NK-92 (cell line): Measurements from ENCODE around the gene THOC3.
"Not testable (repeated sequence)": the region's sequence is repeated elsewhere in the genome, so short reads cannot be mapped to it uniquely, and the experiment has no call there.

Experiments
- DNase-seq: peaks from one replicate; lab custom pipeline; 2025; ENCODE audit not compliant: unreplicated experiment; lab: John Stamatoyannopoulos, UW

Gene THOC3

DNA sequence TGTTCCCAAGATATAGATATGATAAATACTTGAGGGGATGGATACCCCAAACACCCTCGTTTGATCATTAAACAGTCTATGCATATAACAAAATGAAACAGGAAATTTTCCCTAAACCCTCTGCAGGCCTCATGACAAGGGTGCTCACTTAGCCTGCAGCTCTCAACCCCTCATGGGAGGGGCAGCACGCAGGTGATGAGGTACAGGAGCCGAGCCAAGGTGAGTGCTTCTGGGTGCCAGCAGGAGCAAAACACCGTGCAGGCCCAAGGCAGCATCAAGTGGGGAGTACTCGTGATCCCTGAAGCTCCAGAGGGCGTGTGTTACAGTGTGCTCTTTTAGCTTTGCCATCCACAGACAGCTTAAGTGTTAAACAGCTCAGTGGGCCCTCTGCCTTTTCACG is 24.9 kb downstream of the THOC3 start:
- not testable (repeated sequence) for DNase-seq

GRCh38 chr5:175940632-175941031 is 27.5 kb downstream of the THOC3 start:
- DNase-seq: not testable (repeated sequence)

DNA sequence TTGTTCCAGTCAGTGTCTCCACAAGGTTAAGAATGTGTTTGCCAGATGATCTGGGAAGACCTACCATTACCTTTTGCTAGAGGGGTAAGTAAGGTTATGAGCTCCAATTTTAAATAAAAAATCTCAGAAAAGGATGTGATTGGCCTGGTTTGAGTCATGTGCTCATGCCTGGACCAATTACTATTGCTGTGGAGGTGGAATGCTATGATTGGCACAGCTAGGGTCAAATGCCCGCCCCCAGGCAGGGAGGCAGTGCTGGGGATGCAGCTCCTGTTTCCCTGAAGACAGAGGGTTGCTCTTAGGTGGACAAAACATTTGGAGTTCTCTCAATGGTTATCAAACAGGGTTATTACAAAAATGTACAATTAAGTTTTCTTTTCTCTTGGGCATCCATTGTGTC is 29.6 kb downstream of the THOC3 start:
- not testable (repeated sequence) for DNase-seq

GRCh38 chr5:175928752-175929151 is 39.4 kb downstream of the THOC3 start:
- DNase-seq: not testable (repeated sequence)

DNA sequence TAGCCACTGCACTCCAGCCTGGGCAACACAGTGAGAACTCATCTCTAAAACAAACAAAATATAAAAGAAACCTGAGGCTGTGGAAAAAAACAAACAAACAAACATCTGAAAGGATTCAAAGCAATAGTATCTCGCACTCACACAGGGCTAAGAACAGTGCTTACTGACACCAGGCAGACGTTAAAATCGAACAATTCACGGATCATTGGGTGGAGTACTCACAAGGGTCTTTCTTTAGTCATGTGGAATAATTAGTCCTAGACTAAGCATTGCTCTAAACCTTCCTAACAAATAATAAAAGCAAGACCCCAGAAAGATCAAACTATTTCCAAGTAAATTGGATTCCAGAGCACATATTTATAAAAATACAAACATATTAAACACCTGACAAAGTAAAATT is 43.0 kb downstream of the THOC3 start:
- not testable (repeated sequence) for DNase-seq

DNA sequence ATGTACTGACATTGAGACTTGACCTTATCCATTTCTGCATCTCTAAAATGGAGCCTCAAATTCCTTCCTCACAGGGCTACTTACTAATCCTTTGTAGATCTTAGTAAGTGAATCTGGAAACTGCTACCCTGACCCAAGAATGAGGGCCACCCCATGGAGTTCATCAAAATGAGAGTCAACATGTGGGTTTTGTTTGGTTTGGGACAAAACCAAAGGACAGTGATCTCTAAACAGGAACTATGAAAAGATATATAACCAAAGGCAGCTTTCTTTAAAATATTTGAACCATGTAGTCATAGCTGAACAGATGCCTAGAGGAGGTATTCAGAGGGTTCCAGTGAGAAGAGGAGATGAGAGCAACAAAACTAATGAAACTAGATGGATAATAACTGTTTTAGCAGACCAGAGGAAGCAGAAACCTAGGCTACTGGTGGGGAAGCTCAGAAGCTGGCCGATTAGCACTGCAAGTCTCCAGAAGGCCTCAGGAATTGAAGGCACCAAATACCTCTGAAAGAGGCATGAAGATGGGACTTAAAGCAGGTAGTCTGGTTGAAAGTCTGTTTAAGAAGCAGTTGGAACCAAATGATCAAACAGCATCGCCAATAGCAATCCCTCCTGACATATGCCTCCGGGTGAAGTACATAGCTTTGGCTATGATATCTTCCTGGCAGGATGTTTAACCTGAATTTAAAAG is 45.8 kb downstream of the THOC3 start:
- DNase-seq: no peak

DNA sequence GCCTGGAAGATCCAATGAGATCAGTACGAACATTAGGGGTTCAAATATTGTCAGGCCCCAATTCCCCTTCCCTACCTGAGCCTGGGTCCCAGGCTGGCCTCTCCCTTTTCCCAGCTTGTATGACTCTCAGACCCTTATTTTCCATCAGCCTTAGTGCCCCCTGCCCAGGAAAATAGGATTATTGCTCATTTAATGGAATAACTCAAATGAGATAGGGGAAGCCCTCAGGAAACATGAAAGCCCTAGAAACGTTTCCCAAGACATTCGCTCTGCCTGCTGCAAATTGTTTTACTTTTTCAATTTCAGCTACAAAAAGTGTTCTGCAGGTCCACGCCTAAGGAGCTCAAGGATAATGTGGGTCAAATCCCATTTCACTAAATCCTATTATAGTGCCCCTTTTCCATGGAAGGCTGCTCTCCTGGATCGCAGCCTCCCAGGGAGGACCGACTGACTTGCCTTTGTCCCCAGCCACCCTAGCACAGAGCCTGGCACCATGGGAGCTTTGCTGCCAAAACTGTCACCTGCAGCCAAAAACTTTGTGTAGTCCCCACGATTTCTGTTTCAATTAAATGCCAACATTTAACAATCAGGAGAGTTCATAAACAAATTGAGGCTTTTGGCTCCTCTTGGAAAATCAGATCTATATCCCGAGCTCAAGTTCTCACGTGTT is 46.9 kb downstream of the THOC3 start:
- DNase-seq: no peak

DNA sequence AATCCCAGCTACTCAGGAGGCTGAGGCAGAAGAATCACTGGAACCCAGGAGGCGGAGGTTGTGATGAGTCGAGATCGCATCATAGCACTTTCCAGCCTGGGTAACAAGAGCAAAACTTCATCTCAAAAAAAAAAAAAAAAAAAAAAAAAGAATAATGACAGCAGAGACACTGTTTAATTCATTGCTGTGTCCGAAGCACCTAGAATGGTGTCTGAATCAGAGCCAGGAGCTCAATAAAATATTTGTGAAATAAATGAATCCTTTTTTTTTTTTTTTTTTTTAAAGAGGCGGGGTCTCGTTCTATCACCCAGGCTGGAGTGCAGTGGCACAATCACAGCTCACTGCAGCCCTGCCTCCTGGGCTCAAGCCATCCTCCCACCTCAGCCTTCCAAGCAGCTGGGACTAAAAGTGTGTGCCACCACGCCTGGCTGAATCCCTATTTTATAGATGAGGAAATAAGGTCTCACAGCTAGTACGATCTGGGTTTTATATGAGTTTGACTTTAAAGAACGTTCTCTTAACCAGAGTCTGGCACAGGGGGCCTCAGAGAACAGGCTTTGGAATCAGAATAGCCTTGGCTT is 47.8 kb downstream of the THOC3 start:
- DNase-seq: no peak

GRCh38 chr5:175915066-175916037 is 52.8 kb downstream of the THOC3 start:
- DNase-seq: not testable (repeated sequence)

DNA sequence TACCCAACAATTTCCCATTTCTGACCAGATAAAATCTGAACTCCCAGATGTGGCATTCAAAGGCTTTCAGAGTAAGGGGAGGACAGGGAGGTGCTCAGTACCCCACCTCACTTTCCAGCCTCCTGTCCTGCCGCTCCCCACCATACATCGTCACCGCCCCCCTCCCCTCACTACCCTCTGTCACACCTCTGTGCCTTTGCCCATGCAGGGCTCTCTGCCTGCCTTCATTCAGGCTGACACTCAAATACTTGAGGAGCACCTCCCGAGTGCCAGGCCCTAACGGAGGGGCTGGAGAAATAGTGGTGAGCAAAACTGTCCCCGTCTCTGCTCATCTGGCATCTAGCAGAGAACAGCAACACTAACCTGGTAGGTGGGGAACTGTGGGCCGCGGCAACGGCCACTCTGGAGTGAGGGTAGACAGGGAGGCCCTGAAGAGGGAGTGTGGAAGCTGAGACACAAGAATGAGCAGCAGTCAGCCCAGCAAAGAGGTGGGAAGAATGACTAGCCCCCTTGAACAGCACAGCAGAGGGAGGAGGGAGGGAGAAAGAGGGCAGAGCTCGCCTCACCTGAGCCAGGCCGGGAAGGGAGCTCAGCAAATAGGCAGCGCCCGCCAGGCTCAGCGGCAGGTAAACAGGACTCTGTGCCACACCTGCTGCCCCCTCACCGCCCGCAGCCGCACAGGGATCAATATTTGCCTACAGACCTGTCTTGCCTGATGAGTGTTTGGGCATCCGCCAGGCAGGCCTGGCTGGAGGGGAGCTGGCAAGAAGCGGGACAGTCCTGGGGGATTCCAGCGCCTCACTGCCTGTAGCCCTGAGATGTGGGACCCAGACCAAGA is 54.1 kb downstream of the THOC3 start:
- not testable (repeated sequence) for DNase-seq

DNA sequence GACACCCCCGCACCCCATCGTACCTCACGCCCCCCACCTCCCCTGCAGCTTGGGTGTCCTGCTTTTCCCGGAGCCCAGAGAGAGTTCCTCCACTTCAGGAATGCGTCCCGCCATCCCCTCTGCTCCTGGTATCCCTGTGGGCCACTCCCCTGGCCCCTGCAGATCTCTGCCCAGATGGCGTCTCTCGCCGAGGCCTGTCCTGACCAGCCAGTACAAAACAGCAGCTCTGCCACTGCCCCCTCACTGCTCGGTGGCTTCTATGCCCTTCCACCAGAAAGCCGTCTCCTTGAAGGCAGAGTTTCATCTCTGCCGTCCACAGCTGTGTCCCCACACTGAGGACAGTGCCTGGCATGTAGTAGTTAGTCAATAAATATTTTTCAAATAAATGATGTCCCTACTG is 58.0 kb downstream of the THOC3 start:
- DNase-seq: not testable (repeated sequence)
